H1 (cell line): ENCODE results near the gene NOS3. TPM values are rescaled to one million over a fixed set of nuclear protein-coding genes. Genes with fewer than 3 reads are reported as not detected.
A peak's percentile ranks its signal among the peaks of the same experiment; 100 is the strongest.

Source experiments
- CTCF ChIA-PET: fragments of 300-600 bp; sonication (Branson Sonifier 250); formaldehyde crosslinking; loops from one replicate; lab custom pipeline; 2021; ENCODE audit not compliant: partially characterized antibody; lab: Charles Lee
- POLR2A ChIA-PET: fragments of 300-600 bp; sonication (Branson Sonifier 250); formaldehyde crosslinking; loops from one replicate; lab custom pipeline; 2021; ENCODE audit warnings: inconsistent platforms; ENCODE audit not compliant: partially characterized antibody; lab: Charles Lee
- DNase-seq, 2 experiments: peaks; one replicate each; pipeline versions ENCODE4 v3.0.0 to v3.0.0-alpha.2; 2010 to 2022; ENCODE audit warnings: low spot score in 2 of 2, low read depth in 1 of 2, mixed read lengths in 1 of 2
- FAIRE-seq: peaks from 2 replicates; lab custom pipeline; 2011; peaks lifted over from hg19 to GRCh38; lab: Jason Lieb, UNC
- H2AFZ ChIP-seq: 2 replicates; pipeline ENCODE4 v1.8.1; 2012; ENCODE audit warnings: low read length, inconsistent platforms
- H2AK5ac ChIP-seq: 2 replicates; pipeline ENCODE4 v1.6.1; 2013; ENCODE audit warnings: low read depth, low read length
- H2BK120ac ChIP-seq: replicated peaks from 2 replicates; pipeline ENCODE3; 2013; ENCODE audit warnings: low read depth, low read length, inconsistent platforms
- H2BK12ac ChIP-seq: 2 replicates; pipeline ENCODE4 v1.6.1; 2013; ENCODE audit warnings: low read depth, low read length
- H2BK15ac ChIP-seq: 2 replicates; pipeline ENCODE4 v1.6.1; 2013; ENCODE audit warnings: low read length
- H2BK20ac ChIP-seq: 2 replicates; pipeline ENCODE4 v1.6.1; 2013; ENCODE audit warnings: low read length
- H2BK5ac ChIP-seq: 2 replicates; pipeline ENCODE4 v1.6.1; 2013; ENCODE audit warnings: low read depth, low read length
- H3K14ac ChIP-seq: 2 replicates; pipeline ENCODE4 v1.6.1; 2013; ENCODE audit warnings: inconsistent platforms; ENCODE audit not compliant: insufficient read length
- H3K18ac ChIP-seq: 2 replicates; pipeline ENCODE4 v1.6.1; 2013; ENCODE audit warnings: low read length; ENCODE audit errors: extremely low read depth
- H3K23ac ChIP-seq: 2 replicates; pipeline ENCODE4 v1.6.1; 2013; ENCODE audit warnings: inconsistent platforms; ENCODE audit not compliant: insufficient read length
- H3K23me2 ChIP-seq: 2 replicates; pipeline ENCODE4 v1.6.1; 2013; ENCODE audit warnings: low read depth, low read length
- H3K27ac ChIP-seq: 2 replicates; pipeline ENCODE4 v1.6.1; 2011; ENCODE audit warnings: low read depth, low read length, inconsistent platforms
- H3K27me3 ChIP-seq, 4 experiments: replicated peaks in 1 of 4; 1 replicate in 1 of 4; 2 replicates in 3 of 4; pipeline versions ENCODE4 v1.6.1 to v1.8.1; 2011 to 2013; ENCODE audit warnings: low read length in 3 of 4, mild to moderate bottlenecking in 3 of 4, inconsistent platforms in 2 of 4, mixed read lengths in 2 of 4, moderate library complexity in 1 of 4; ENCODE audit not compliant: control insufficient read depth in 3 of 4, insufficient read depth in 3 of 4; ENCODE audit errors: extremely low read depth in 1 of 4
- H3K36me3 ChIP-seq, 4 experiments: 2 replicates each; pipeline versions ENCODE4 v1.6.1 to v1.8.1; 2011 to 2013; ENCODE audit warnings: mild to moderate bottlenecking in 4 of 4, low read length in 3 of 4, moderate library complexity in 2 of 4, control low read depth in 1 of 4, inconsistent platforms in 1 of 4; ENCODE audit not compliant: insufficient read depth in 4 of 4, control insufficient read depth in 2 of 4
- H3K4ac ChIP-seq: replicated peaks from 2 replicates; pipeline ENCODE3; 2013; ENCODE audit warnings: low read length, low read depth, mixed read lengths, inconsistent platforms; ENCODE audit not compliant: insufficient read length
- H3K4me1 ChIP-seq, 4 experiments: replicated peaks in 1 of 4; 1 replicate in 1 of 4; 2 replicates in 3 of 4; pipeline versions ENCODE4 v1.6.1 to v1.8.1; 2011 to 2013; ENCODE audit warnings: low read length in 3 of 4, inconsistent platforms in 2 of 4, mixed read lengths in 1 of 4; ENCODE audit not compliant: insufficient read depth in 4 of 4, control insufficient read depth in 3 of 4
- H3K4me2 ChIP-seq, 2 experiments: 2 replicates each; pipeline versions ENCODE4 v1.6.1 to v1.8.1; 2011 to 2013; ENCODE audit warnings: low read depth in 2 of 2, low read length in 2 of 2, control low read depth in 1 of 2, inconsistent platforms in 1 of 2, mild to moderate bottlenecking in 1 of 2; ENCODE audit not compliant: insufficient read depth in 1 of 2
- H3K4me3 ChIP-seq, 4 experiments: fragments of 200-600, 300-600 bp in 1 of 4; sonication (generic), shearing (Covaris generic), sonication (Bioruptor Twin) in 1 of 4; 2 replicates each; pipeline versions ENCODE4 v1.5.1 to v1.8.1; 2011 to 2016; ENCODE audit warnings: low read length in 4 of 4, low read depth in 3 of 4, control low read depth in 2 of 4, inconsistent platforms in 2 of 4, mild to moderate bottlenecking in 2 of 4, mixed read lengths in 1 of 4, moderate library complexity in 1 of 4; ENCODE audit not compliant: insufficient read depth in 2 of 4; ENCODE audit errors: extremely low read depth in 1 of 4
- H3K56ac ChIP-seq: replicated peaks from 2 replicates; pipeline ENCODE3; 2013; ENCODE audit warnings: low read depth, mild to moderate bottlenecking, mixed read lengths, low read length, inconsistent platforms; ENCODE audit not compliant: insufficient read length
- H3K79me1 ChIP-seq: 2 replicates; pipeline ENCODE4 v1.6.1; 2013; ENCODE audit warnings: low read depth, low read length, control low read depth
- H3K79me2 ChIP-seq, 2 experiments: 2 replicates each; pipeline versions ENCODE4 v1.6.1 to v1.8.1; 2012 to 2013; ENCODE audit warnings: low read length in 2 of 2, mild to moderate bottlenecking in 2 of 2, inconsistent platforms in 1 of 2; ENCODE audit not compliant: insufficient read depth in 2 of 2, control insufficient read depth in 1 of 2
- H3K9ac ChIP-seq, 4 experiments: replicated peaks in 1 of 4; 1 replicate in 1 of 4; 2 replicates in 3 of 4; pipeline versions ENCODE4 v1.6.1 to v1.8.1; 2011 to 2013; ENCODE audit warnings: low read depth in 3 of 4, low read length in 3 of 4, control low read depth in 2 of 4, mild to moderate bottlenecking in 2 of 4, moderate library complexity in 2 of 4, inconsistent platforms in 1 of 4; ENCODE audit errors: extremely low read depth in 1 of 4
- H3K9me3 ChIP-seq, 2 experiments: 2 replicates each; pipeline versions ENCODE4 v1.6.1 to v1.8.1; 2012 to 2013; ENCODE audit warnings: mild to moderate bottlenecking in 2 of 2, moderate library complexity in 2 of 2, control low read depth in 1 of 2, inconsistent platforms in 1 of 2, low read depth in 1 of 2, low read length in 1 of 2, mixed read lengths in 1 of 2; ENCODE audit not compliant: insufficient read depth in 2 of 2
- H4K20me1 ChIP-seq, 2 experiments: replicated peaks in 1 of 2; 2 replicates each; pipeline versions ENCODE3 to v1.8.1; 2011 to 2013; ENCODE audit warnings: inconsistent platforms in 2 of 2, low read length in 2 of 2, mild to moderate bottlenecking in 1 of 2; ENCODE audit not compliant: insufficient read depth in 2 of 2, control insufficient read depth in 1 of 2
- H4K5ac ChIP-seq: 2 replicates; pipeline ENCODE4 v1.6.1; 2013; ENCODE audit warnings: low read length, low read depth, mixed read lengths, inconsistent platforms; ENCODE audit not compliant: insufficient read length
- H4K8ac ChIP-seq: 2 replicates; pipeline ENCODE4 v1.8.0; 2013; ENCODE audit warnings: mild to moderate bottlenecking, moderate library complexity, low read length, inconsistent platforms; ENCODE audit not compliant: insufficient read depth; ENCODE audit errors: extremely low read depth
- H4K91ac ChIP-seq: replicated peaks from 2 replicates; pipeline ENCODE3; 2013; ENCODE audit warnings: low read length, mixed read lengths, inconsistent platforms; ENCODE audit not compliant: insufficient read length
- ATF2 ChIP-seq: IDR thresholded peaks from 2 replicates; pipeline ENCODE4 v1.6.1; 2012; ENCODE audit warnings: low read length, inconsistent platforms
- CREB1 ChIP-seq: IDR thresholded peaks from 2 replicates; pipeline ENCODE4 v1.6.1; 2012; ENCODE audit warnings: inconsistent platforms
- CTCF ChIP-seq, 3 experiments: IDR thresholded peaks; 1 replicate in 2 of 3; 2 replicates in 1 of 3; pipeline versions ENCODE4 v1.5.1 to v1.6.1; 2011; ENCODE audit warnings: low read length in 3 of 3, mild to moderate bottlenecking in 3 of 3, inconsistent platforms in 2 of 3, low read depth in 1 of 3, moderate library complexity in 1 of 3; ENCODE audit not compliant: insufficient read depth in 1 of 3; ENCODE audit errors: control extremely low read depth in 1 of 3
- MAX ChIP-seq: IDR thresholded peaks from 2 replicates; pipeline ENCODE4 v1.6.1; 2012; ENCODE audit warnings: inconsistent platforms
- NANOG ChIP-seq: IDR thresholded peaks from 2 replicates; pipeline ENCODE4 v1.6.1; 2011; ENCODE audit warnings: low read length, low read depth, mild to moderate bottlenecking, inconsistent platforms; ENCODE audit not compliant: insufficient read depth, poor library complexity, severe bottlenecking
- TEAD4 ChIP-seq: IDR thresholded peaks from 2 replicates; pipeline ENCODE4 v1.6.1; 2012; ENCODE audit warnings: low read depth, low read length, inconsistent platforms, mixed read lengths
- WGBS, 2 experiments: shearing (Covaris generic) in 1 of 2; methylation state at CpG; one replicate each; pipeline versions ENCODE4 v1.1.6 to v1.1.7; 2013 to 2015; ENCODE audit warnings: low lambda C conversion rate in 2 of 2, mixed read lengths in 2 of 2, inconsistent platforms in 1 of 2, low coverage in 1 of 2, missing lambda C conversion rate in 1 of 2; ENCODE audit not compliant: insufficient replicate concordance in 2 of 2, insufficient coverage in 1 of 2, insufficient read length in 1 of 2; ENCODE audit errors: extremely low coverage in 1 of 2, missing lambda C conversion rate in 1 of 2; 5-methylcytosine and 5-hydroxymethylcytosine counted together
- polyA plus RNA-seq, 7 experiments: library from polyadenylated mRNA; depleted of rRNA in 3 of 7; stranded (reverse) in 5 of 7; unstranded in 2 of 7; fragments of >200 nt in 5 of 7; fragments of 200-250 nt in 2 of 7; gene quantifications; 1 replicate in 5 of 7; 2 replicates in 1 of 7; 4 replicates in 1 of 7; pipeline versions ENCODE4 v1.2.1 to v1.2.3, GENCODE V29; 2011 to 2013; ENCODE audit warnings: missing spikeins in 2 of 7, mixed read lengths in 2 of 7
- total RNA-seq: library from RNA; stranded (reverse); fragmentation: NEBNext Ultra II Directional; extraction: Animal tissue kit (Norgen Biotek cat#: 25700); gene quantifications from 2 replicates; pipeline ENCODE4 v1.2.1, GENCODE V29; 2021

NOS3 gene
- total and polyA plus RNA-seq, 2 of the 8 experiments (the other 6 are each of a cell fraction or from before 2014, with no cell fraction given), result 4.4 to 16.2 TPM

GRCh38 chr7:151056666-151057505 lies 66.1 kb downstream of the NOS3 start:
- Histone ChIP-seq H3K27me3 (peaks cover 0 to 16% (median 5%) of the 10 kb centered on the region in 4 experiments; a peak in 5 of 7 replicates), H3K18ac (peak overlapping the region; percentile 38; the same call in 1 of the 2 replicates), H3K14ac (no peak overlapping the region), H2BK120ac (no peak overlapping the region), H3K9ac (no peak overlapping the region), H3K4me3 (peak overlapping the region; percentile 71 to 91 (median 86)), H3K23ac (no peak overlapping the region), H4K5ac (no peak overlapping the region), H3K79me2 (no peaks in the 10 kb centered on the region), H3K79me1 (0 out of 2 replicates have a peak, but pooled peaks cover 3% of the 10 kb centered on the region), H3K27ac (no peak overlapping the region), H2BK5ac (no peak overlapping the region), H2BK20ac (no peak overlapping the region), H3K4me2 (peak overlapping the region; percentile 86 to 98), H3K23me2 (peaks cover 22% of the 10 kb centered on the region), H2BK15ac (no peak overlapping the region), H4K8ac (no peak overlapping the region; the same call in none of the 2 replicates), H2BK12ac (no peak overlapping the region), H3K4me1 (peaks cover 9 to 38% (median 27%) of the 10 kb centered on the region in 4 experiments), H3K9me3 (no peaks in the 10 kb centered on the region), H2AK5ac (peak overlapping the region; percentile 56; the same call in 1 of the 2 replicates), H4K91ac (no peak overlapping the region), H3K56ac (no peak overlapping the region), H3K36me3 (no peaks in the 10 kb centered on the region), H3K4ac (no peak overlapping the region), H2AFZ (no peak overlapping the region), H4K20me1 (peaks cover 0 to 10% of the 10 kb centered on the region in 2 experiments)
- no peak for DNase-seq
- ChIA-PET CTCF (interaction anchor here (0.8 to 9.7 kb wide), 17 partner anchors 8 to 82 kb away, joined by 3 to 88 read pairs (median 6); partner anchors contain the start of genes ABCB8 and FASTK), POLR2A (interaction anchor here (1.0 to 2.5 kb wide), 4 partner anchors 10 to 30 kb away, joined by 3 to 7 read pairs (median 5); partner anchors contain the start of gene ABCB8)
- no peak for FAIRE-seq
- WGBS, 2 experiments, result 14% methylated on average over 19 of the region's 29 CpGs; no CpG with 5 or more reads in 1 of the 2 experiments
- TF ChIP-seq TEAD4 (no peak), CREB1 (0 out of 2 replicates have a peak, but pooled peaks have one; percentile 20), CTCF (IDR thresholded peaks at IDR 0.05; ENCODE audit: control extremely low read depth in 1 of 3, insufficient read depth in 1 of 3, low read depth in 1 of 3, low read length in 3 of 3) (peak in 2 of 3 experiments; percentile 23 to 33; a peak in 2 of 4 replicates), NANOG (no peak), ATF2 (no peak), MAX (no peak)
